HepG2 (cell line): ENCODE results near the gene RBBP8NL. TPM values are rescaled to one million over a fixed set of nuclear protein-coding genes. Genes with fewer than 3 reads are reported as not detected.

ENCODE experiments used
- ARHGAP35 ChIP-seq: sonication (generic); formaldehyde crosslinking; IDR thresholded peaks from 2 replicates; pipeline ENCODE4 v1.9.0; 2022; ENCODE audit warnings: mild to moderate bottlenecking, inconsistent platforms, moderate library complexity, missing genetic modification reagents, borderline replicate concordance
- HMGA1 ChIP-seq: sonication (generic); formaldehyde crosslinking; conservative IDR thresholded peaks from 2 replicates; pipeline ENCODE4 v1.4.0; 2020; ENCODE audit warnings: missing genetic modification reagents
- IKZF5 ChIP-seq: IDR thresholded peaks from 2 replicates; pipeline ENCODE4 v1.6.1; 2018; ENCODE audit warnings: missing genetic modification reagents, mild to moderate bottlenecking, missing compliant biosample characterization
- KDM5B ChIP-seq: sonication (generic); formaldehyde crosslinking; IDR thresholded peaks from 2 replicates; pipeline ENCODE4 v1.4.0; 2020; ENCODE audit warnings: missing genetic modification reagents, mild to moderate bottlenecking, borderline replicate concordance
- MED8 ChIP-seq: sonication (generic); formaldehyde crosslinking; IDR thresholded peaks from 2 replicates; pipeline ENCODE4 v1.8.1; 2023; ENCODE audit warnings: mild to moderate bottlenecking, missing genetic modification reagents; ENCODE audit not compliant: insufficient replicate concordance
- MXI1 ChIP-seq: IDR thresholded peaks from 3 replicates; pipeline ENCODE4 v1.6.1; 2012; ENCODE audit warnings: low read depth, low read length, inconsistent platforms, borderline replicate concordance
- NFIC ChIP-seq: IDR thresholded peaks from 2 replicates; pipeline ENCODE4 v1.6.1; 2012; ENCODE audit warnings: mild to moderate bottlenecking, low read length, inconsistent platforms
- PAF1 ChIP-seq: IDR thresholded peaks from 2 replicates; pipeline ENCODE4 v1.6.1; 2016; ENCODE audit warnings: missing genetic modification reagents, missing compliant biosample characterization
- PHF21A ChIP-seq: sonication (generic); formaldehyde crosslinking; IDR thresholded peaks from 2 replicates; pipeline ENCODE4 v1.5.0; 2020; ENCODE audit warnings: mild to moderate bottlenecking, missing genetic modification reagents
- REL ChIP-seq: sonication (generic); formaldehyde crosslinking; conservative IDR thresholded peaks from 2 replicates; pipeline ENCODE4 v1.8.0; 2022; ENCODE audit warnings: mild to moderate bottlenecking, missing genetic modification reagents, moderate library complexity
- ZNF142 ChIP-seq: sonication (generic); formaldehyde crosslinking; IDR thresholded peaks from 2 replicates; pipeline ENCODE4 v1.4.0; 2020; ENCODE audit warnings: missing genetic modification reagents
- ZNF564 ChIP-seq: sonication (generic); formaldehyde crosslinking; IDR thresholded peaks from 2 replicates; pipeline ENCODE4 v1.8.1; 2023; ENCODE audit warnings: mild to moderate bottlenecking, missing genetic modification reagents
- ZNF607 ChIP-seq: sonication (generic); formaldehyde crosslinking; IDR thresholded peaks from 2 replicates; pipeline ENCODE4 v1.5.1; 2020; ENCODE audit warnings: missing genetic modification reagents, mild to moderate bottlenecking, borderline replicate concordance
- polyA plus RNA-seq, 8 experiments: library from polyadenylated mRNA; depleted of rRNA in 3 of 8; stranded (reverse) in 7 of 8; unstranded in 1 of 8; fragments of >200 nt; fragmentation: Illumina TruSeq in 4 of 8; extraction: Trizol in 4 of 8; gene quantifications; 2 replicates each; pipeline versions ENCODE4 v1.2.1 to v1.2.3, GENCODE V29; 2011 to 2016; ENCODE audit warnings: low read depth in 4 of 8, missing spikeins in 1 of 8, mixed read lengths in 1 of 8; ENCODE audit not compliant: insufficient read depth in 1 of 8
- total RNA-seq, 5 experiments: library from RNA; depleted of rRNA; stranded (reverse); fragments of >200 nt; fragmentation: Illumina TruSeq; extraction: Trizol; gene quantifications; 2 replicates each; pipeline ENCODE4 v1.2.3, GENCODE V29; 2016; ENCODE audit warnings: low read depth in 1 of 5
- TF ChIP-seq, protein P1 (sequence below): sonication (generic); formaldehyde crosslinking; IDR thresholded peaks from 2 replicates; pipeline ENCODE4 v1.4.0; 2020; ENCODE audit warnings: missing genetic modification reagents, borderline replicate concordance

The RBBP8NL gene
- total and polyA plus RNA-seq, 2 of the 13 experiments (the other 11 are each of a cell fraction or from before 2014, with no cell fraction given): 0.69 to 0.86 TPM

GRCh38 chr20:62367633-62368391 lies 59.5 kb downstream of the RBBP8NL start (continued):
- peak; percentile 73 for TF ChIP-seq MXI1
- no peak for TF ChIP-seq PAF1 (CRISPR knock-in tag)
- TF ChIP-seq ZNF564 (CRISPR knock-in tag): no peak
- peak; percentile 95 for TF ChIP-seq ZNF607 (CRISPR knock-in tag)
- TF ChIP-seq, protein P1, sequence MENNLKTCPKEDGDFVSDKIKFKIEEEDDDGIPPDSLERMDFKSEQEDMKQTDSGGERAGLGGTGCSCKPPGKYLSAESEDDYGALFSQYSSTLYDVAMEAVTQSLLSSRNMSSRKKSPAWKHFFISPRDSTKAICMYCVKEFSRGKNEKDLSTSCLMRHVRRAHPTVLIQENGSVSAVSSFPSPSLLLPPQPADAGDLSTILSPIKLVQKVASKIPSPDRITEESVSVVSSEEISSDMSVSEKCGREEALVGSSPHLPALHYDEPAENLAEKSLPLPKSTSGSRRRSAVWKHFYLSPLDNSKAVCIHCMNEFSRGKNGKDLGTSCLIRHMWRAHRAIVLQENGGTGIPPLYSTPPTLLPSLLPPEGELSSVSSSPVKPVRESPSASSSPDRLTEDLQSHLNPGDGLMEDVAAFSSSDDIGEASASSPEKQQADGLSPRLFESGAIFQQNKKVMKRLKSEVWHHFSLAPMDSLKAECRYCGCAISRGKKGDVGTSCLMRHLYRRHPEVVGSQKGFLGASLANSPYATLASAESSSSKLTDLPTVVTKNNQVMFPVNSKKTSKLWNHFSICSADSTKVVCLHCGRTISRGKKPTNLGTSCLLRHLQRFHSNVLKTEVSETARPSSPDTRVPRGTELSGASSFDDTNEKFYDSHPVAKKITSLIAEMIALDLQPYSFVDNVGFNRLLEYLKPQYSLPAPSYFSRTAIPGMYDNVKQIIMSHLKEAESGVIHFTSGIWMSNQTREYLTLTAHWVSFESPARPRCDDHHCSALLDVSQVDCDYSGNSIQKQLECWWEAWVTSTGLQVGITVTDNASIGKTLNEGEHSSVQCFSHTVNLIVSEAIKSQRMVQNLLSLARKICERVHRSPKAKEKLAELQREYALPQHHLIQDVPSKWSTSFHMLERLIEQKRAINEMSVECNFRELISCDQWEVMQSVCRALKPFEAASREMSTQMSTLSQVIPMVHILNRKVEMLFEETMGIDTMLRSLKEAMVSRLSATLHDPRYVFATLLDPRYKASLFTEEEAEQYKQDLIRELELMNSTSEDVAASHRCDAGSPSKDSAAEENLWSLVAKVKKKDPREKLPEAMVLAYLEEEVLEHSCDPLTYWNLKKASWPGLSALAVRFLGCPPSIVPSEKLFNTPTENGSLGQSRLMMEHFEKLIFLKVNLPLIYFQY (CRISPR knock-in tag): peak; percentile 21; the same call in 1 of the 2 replicates
- TF ChIP-seq ARHGAP35 (CRISPR knock-in tag): peak; percentile 97
- peak; percentile 75; the same call in 1 of the 2 replicates for TF ChIP-seq PHF21A (CRISPR knock-in tag)
- TF ChIP-seq HMGA1: no peak
- no peak for TF ChIP-seq IKZF5
- no peak for TF ChIP-seq MED8 (CRISPR knock-in tag)
- TF ChIP-seq REL (CRISPR knock-in tag): 0 out of 2 replicates have a peak, but pooled peaks have one; percentile 5
- peak; percentile 3; the same call in 1 of the 2 replicates for TF ChIP-seq ZNF142 (CRISPR knock-in tag)
- peak; percentile 96 for TF ChIP-seq KDM5B (CRISPR knock-in tag)
- TF ChIP-seq NFIC: 0 out of 2 replicates have a peak, but pooled peaks have one; percentile 18
